Neuronal stem cell (in vitro differentiated cells): ENCODE measurements around the gene SH2D4B.

Experiments
- DNase-seq: peaks from one replicate; pipeline ENCODE4 v3.0.0-alpha.2; 2013; ENCODE audit warnings: low spot score
- H2AFZ ChIP-seq: one replicate; pipeline ENCODE4 v1.6.1; 2013; ENCODE audit warnings: mild to moderate bottlenecking, low read length, inconsistent platforms
- H2AK5ac ChIP-seq: 2 replicates; pipeline ENCODE4 v1.6.1; 2013; ENCODE audit warnings: low read depth, mild to moderate bottlenecking, inconsistent platforms, low read length, moderate library complexity, mixed read lengths
- H2BK120ac ChIP-seq: 2 replicates; pipeline ENCODE4 v1.6.1; 2013; ENCODE audit warnings: low read depth, mild to moderate bottlenecking, inconsistent platforms, low read length, moderate library complexity, mixed read lengths
- H2BK12ac ChIP-seq: one replicate; pipeline ENCODE4 v1.6.1; 2013; ENCODE audit warnings: low read length, inconsistent platforms
- H2BK15ac ChIP-seq: 2 replicates; pipeline ENCODE4 v1.6.1; 2013; ENCODE audit warnings: mild to moderate bottlenecking, low read length, inconsistent platforms, mixed read lengths
- H2BK5ac ChIP-seq: one replicate; pipeline ENCODE4 v1.6.1; 2013; ENCODE audit warnings: inconsistent platforms, mild to moderate bottlenecking, low read length, moderate library complexity
- H3K14ac ChIP-seq: one replicate; pipeline ENCODE4 v1.6.1; 2013; ENCODE audit warnings: low read length, inconsistent platforms
- H3K18ac ChIP-seq: 2 replicates; pipeline ENCODE4 v1.6.1; 2013; ENCODE audit warnings: low read length, inconsistent platforms
- H3K23ac ChIP-seq: 2 replicates; pipeline ENCODE4 v1.6.1; 2013; ENCODE audit warnings: low read depth, mild to moderate bottlenecking, mixed read lengths, low read length, inconsistent platforms; ENCODE audit not compliant: poor library complexity
- H3K27ac ChIP-seq: replicated peaks from 3 replicates; pipeline ENCODE4 v1.5.1; 2013; ENCODE audit warnings: low read length, inconsistent platforms
- H3K27me3 ChIP-seq, 3 experiments: 2 replicates each; pipeline ENCODE4 v1.6.1; 2013; ENCODE audit warnings: low read length in 3 of 3, mild to moderate bottlenecking in 2 of 3, inconsistent platforms in 1 of 3, low read depth in 1 of 3, mixed read lengths in 1 of 3, moderate library complexity in 1 of 3; ENCODE audit not compliant: control insufficient read depth in 3 of 3, insufficient read depth in 3 of 3
- H3K36me3 ChIP-seq, 2 donors: replicated peaks in 1 of 2; 2 replicates each; pipeline ENCODE4 v1.6.1; 2013; ENCODE audit warnings: low read length in 2 of 2; ENCODE audit not compliant: control insufficient read depth in 2 of 2, insufficient read depth in 2 of 2
- H3K4ac ChIP-seq: 2 replicates; pipeline ENCODE4 v1.6.1; 2013; ENCODE audit warnings: inconsistent platforms, mild to moderate bottlenecking, low read length, moderate library complexity
- H3K4me1 ChIP-seq, 2 donors: 1 replicate in 1 of 2; 2 replicates in 1 of 2; pipeline ENCODE4 v1.6.1; 2013; ENCODE audit warnings: low read length in 2 of 2, low read depth in 1 of 2; ENCODE audit not compliant: control insufficient read depth in 2 of 2, insufficient read depth in 1 of 2
- H3K4me2 ChIP-seq: one replicate; pipeline ENCODE4 v1.6.1; 2013; ENCODE audit warnings: mild to moderate bottlenecking, low read length, inconsistent platforms; ENCODE audit not compliant: insufficient read depth, poor library complexity, severe bottlenecking
- H3K4me3 ChIP-seq, 2 donors: 2 replicates each; pipeline ENCODE4 v1.5.1; 2013; ENCODE audit warnings: low read length in 2 of 2, mild to moderate bottlenecking in 2 of 2, inconsistent platforms in 1 of 2, moderate library complexity in 1 of 2
- H3K79me1 ChIP-seq: one replicate; pipeline ENCODE4 v1.6.1; 2013; ENCODE audit warnings: low read depth, mild to moderate bottlenecking, inconsistent platforms, low read length, moderate library complexity
- H3K9ac ChIP-seq: one replicate; pipeline ENCODE4 v1.6.1; 2013; ENCODE audit warnings: mild to moderate bottlenecking, low read depth, low read length, inconsistent platforms; ENCODE audit not compliant: poor library complexity
- H3K9me3 ChIP-seq, 2 donors: replicated peaks in 1 of 2; 2 replicates each; pipeline versions ENCODE3 to v1.6.1; 2013; ENCODE audit warnings: low read length in 2 of 2, mild to moderate bottlenecking in 2 of 2, inconsistent platforms in 1 of 2, low read depth in 1 of 2, mixed read lengths in 1 of 2, moderate library complexity in 1 of 2; ENCODE audit not compliant: control insufficient read depth in 2 of 2, insufficient read depth in 1 of 2
- H4K8ac ChIP-seq: one replicate; pipeline ENCODE4 v1.6.1; 2013; ENCODE audit warnings: low read depth, mild to moderate bottlenecking, inconsistent platforms, low read length, moderate library complexity
- H4K91ac ChIP-seq: one replicate; pipeline ENCODE4 v1.6.1; 2013; ENCODE audit warnings: low read length, low read depth, mild to moderate bottlenecking, inconsistent platforms; ENCODE audit not compliant: poor library complexity
- WGBS, 2 donors: extraction: QIAGEN DNeasy Blood & Tissue Kit; methylation state at CpG; one replicate each; pipeline ENCODE4 v1.1.7; 2013; ENCODE audit warnings: missing lambda C conversion rate in 2 of 2, mixed read lengths in 1 of 2; ENCODE audit not compliant: insufficient read length in 2 of 2, insufficient replicate concordance in 1 of 2; ENCODE audit errors: extremely low coverage in 2 of 2; 5-methylcytosine and 5-hydroxymethylcytosine counted together

The SH2D4B gene

GRCh38 chr10:80567292-80567691 lies 29.6 kb downstream of the SH2D4B start:
- Histone ChIP-seq H3K9me3 (no peaks in the 10 kb centered on the region), H3K14ac (no peak overlapping the region), H3K23ac (no peak overlapping the region), H3K18ac (no peak overlapping the region), H2AK5ac (no peak overlapping the region), H2BK120ac (no peak overlapping the region), H3K4ac (no peak overlapping the region), H3K79me1 (no peaks in the 10 kb centered on the region), H2BK15ac (no peak overlapping the region), H3K36me3 (no peaks in the 10 kb centered on the region), H3K9ac (no peak overlapping the region), H3K27me3 (peaks cover 0 to 2% (median 0%) of the 10 kb centered on the region in 3 experiments), H3K4me1 (no peaks in the 10 kb centered on the region), H4K91ac (no peak overlapping the region), H4K8ac (no peak overlapping the region), H3K4me3 (no peak overlapping the region), H3K4me2 (no peak overlapping the region), H2BK5ac (no peak overlapping the region), H2AFZ (no peak overlapping the region), H3K27ac (no peak overlapping the region), H2BK12ac (no peak overlapping the region)
- no peak for DNase-seq
- no CpG with 5 or more reads among the region's 2 CpGs for WGBS, 2 donors

DNA sequence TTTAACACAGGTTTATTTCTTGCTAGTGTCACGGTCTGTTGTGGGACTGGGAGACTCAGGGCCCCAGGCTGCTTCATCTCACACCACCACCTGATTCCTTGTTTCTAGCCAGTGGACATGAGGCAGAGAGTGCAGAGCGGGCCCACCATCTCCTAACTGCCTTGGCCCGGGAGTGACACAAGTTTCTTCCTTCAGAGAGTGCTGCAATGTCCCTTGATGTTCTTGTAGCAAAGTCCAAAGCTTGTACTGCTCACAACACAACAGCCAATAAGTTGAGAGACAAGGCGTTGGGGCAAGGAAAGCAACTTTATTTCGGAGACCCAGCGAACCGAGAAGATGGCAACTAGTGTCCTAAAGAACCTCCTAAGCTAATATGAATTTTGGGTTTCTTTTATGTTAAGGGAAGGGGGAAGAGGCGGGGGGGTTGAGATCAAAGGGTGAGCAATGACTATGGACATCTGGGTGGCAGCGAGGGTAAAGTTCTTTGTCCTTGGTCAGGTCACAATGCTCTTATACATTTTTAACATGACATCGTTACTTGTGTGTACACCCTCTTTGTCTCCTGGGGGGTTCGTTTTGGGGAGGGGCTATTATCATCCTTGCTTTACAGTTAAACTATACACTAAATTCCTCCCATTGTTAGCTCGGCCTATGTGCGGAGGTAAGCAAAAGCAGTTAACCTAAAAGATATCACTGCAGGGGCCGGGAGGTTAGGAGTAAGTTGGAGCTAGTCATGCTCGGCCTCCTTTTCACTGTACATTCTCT lies 31.6 kb downstream of the SH2D4B start:
- H3K4ac ChIP-seq: no peak overlapping the region
- no peaks in the 10 kb centered on the region for H3K36me3 ChIP-seq
- no peak overlapping the region for H3K9ac ChIP-seq
- H3K4me3 ChIP-seq: no peak overlapping the region
- no peak overlapping the region for H2AK5ac ChIP-seq
- H3K27ac ChIP-seq: no peak overlapping the region
- H3K23ac ChIP-seq: no peak overlapping the region
- no peak for DNase-seq
- no peak overlapping the region for H4K91ac ChIP-seq
- no peak overlapping the region for H2BK5ac ChIP-seq
- peaks cover 0 to 2% (median 0%) of the 10 kb centered on the region in 3 experiments for H3K27me3 ChIP-seq
- H3K9me3 ChIP-seq: no peaks in the 10 kb centered on the region
- no peaks in the 10 kb centered on the region for H3K79me1 ChIP-seq
- no peak overlapping the region for H2BK120ac ChIP-seq
- H2BK12ac ChIP-seq: no peak overlapping the region
- no peak overlapping the region for H3K14ac ChIP-seq
- no peak overlapping the region for H4K8ac ChIP-seq
- no CpG with 5 or more reads among the region's 15 CpGs for WGBS, 2 donors
- no peak overlapping the region for H2BK15ac ChIP-seq
- H3K18ac ChIP-seq: no peak overlapping the region
- no peak overlapping the region for H2AFZ ChIP-seq
- no peaks in the 10 kb centered on the region for H3K4me1 ChIP-seq
- H3K4me2 ChIP-seq: no peak overlapping the region

DNA sequence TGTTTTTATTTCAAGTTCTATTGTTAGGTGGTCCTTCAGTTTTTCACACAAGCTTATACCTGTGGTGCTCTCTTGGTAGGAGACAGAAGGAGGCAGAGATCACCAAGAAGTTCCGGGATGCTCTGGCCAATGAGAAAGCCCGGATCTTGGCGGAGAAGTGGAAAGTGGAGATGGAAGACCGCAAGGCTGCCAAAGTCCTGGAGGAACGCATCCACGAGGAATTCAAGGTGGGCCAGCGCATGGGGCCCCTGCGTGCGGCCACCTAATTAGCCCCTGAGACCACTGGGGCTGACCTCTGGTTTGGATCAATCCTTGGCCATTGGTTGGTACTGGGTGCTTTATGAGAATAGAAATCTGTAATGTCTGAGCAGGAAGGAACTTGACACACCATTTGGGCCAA lies 33.6 kb downstream of the SH2D4B start:
- Histone ChIP-seq H3K36me3 (no peaks in the 10 kb centered on the region), H2AFZ (no peak overlapping the region), H3K18ac (no peak overlapping the region), H3K9me3 (no peaks in the 10 kb centered on the region), H4K91ac (no peak overlapping the region), H2BK15ac (no peak overlapping the region), H3K4me1 (no peaks in the 10 kb centered on the region), H2AK5ac (no peak overlapping the region), H2BK12ac (no peak overlapping the region), H3K9ac (no peak overlapping the region), H2BK120ac (no peak overlapping the region), H2BK5ac (no peak overlapping the region), H3K4me2 (no peak overlapping the region), H4K8ac (no peak overlapping the region), H3K79me1 (no peaks in the 10 kb centered on the region), H3K4ac (no peak overlapping the region), H3K23ac (no peak overlapping the region), H3K4me3 (no peak overlapping the region), H3K14ac (no peak overlapping the region), H3K27me3 (peaks cover 0 to 2% (median 0%) of the 10 kb centered on the region in 3 experiments), H3K27ac (no peak overlapping the region)
- no CpG with 5 or more reads among the region's 9 CpGs for WGBS, 2 donors
- DNase-seq: no peak

DNA sequence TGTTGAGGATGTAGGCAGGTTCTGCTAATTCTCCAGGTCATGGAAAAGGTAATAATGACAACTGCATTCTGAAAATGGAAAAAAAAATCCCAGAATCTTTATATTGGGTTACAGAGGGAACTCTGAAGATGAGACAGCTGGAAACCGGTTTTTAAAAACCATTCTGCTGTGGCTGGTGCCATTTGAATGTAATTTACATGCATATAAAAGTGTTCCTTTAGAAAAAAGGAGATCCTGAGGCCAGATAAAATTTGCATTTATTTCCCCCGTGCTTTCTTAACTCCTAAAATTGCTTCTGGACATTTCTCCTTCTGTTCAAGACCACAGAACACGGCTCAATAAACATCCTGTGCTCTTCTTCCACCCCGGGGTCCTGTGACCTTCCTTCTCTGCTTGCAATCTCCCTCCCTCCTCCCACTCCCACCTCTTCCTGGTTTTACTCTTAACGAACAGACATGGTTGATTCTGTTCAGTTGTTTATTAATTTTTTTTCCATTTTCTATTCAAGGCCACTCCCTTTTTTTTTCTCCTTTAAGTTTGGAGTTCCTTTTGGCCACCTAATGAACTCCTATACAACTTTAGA lies 41.6 kb downstream of the SH2D4B start:
- no peak overlapping the region for H2BK15ac ChIP-seq
- no peak overlapping the region for H2AK5ac ChIP-seq
- H2BK120ac ChIP-seq: no peak overlapping the region
- no peak overlapping the region for H4K8ac ChIP-seq
- H3K18ac ChIP-seq: no peak overlapping the region
- no peak overlapping the region for H3K4me3 ChIP-seq
- H3K14ac ChIP-seq: no peak overlapping the region
- no peak overlapping the region for H2BK5ac ChIP-seq
- H3K9me3 ChIP-seq: no peaks in the 10 kb centered on the region
- no peak overlapping the region for H2BK12ac ChIP-seq
- no peak overlapping the region for H3K4ac ChIP-seq
- peaks cover 2 to 4% of the 10 kb centered on the region in 2 donors for H3K4me1 ChIP-seq
- WGBS, 2 donors: no CpG with 5 or more reads among the region's 5 CpGs
- H3K79me1 ChIP-seq: no peaks in the 10 kb centered on the region
- H3K27me3 ChIP-seq: no peaks in the 10 kb centered on the region
- no peak overlapping the region for H3K9ac ChIP-seq
- no peaks in the 10 kb centered on the region for H3K36me3 ChIP-seq
- H4K91ac ChIP-seq: no peak overlapping the region
- no peak overlapping the region for H3K27ac ChIP-seq
- H3K4me2 ChIP-seq: no peak overlapping the region
- no peak overlapping the region for H3K23ac ChIP-seq
- no peak for DNase-seq
- no peak overlapping the region for H2AFZ ChIP-seq
